ENCODE data around the gene UGT8.

The UGT8 gene

DNA sequence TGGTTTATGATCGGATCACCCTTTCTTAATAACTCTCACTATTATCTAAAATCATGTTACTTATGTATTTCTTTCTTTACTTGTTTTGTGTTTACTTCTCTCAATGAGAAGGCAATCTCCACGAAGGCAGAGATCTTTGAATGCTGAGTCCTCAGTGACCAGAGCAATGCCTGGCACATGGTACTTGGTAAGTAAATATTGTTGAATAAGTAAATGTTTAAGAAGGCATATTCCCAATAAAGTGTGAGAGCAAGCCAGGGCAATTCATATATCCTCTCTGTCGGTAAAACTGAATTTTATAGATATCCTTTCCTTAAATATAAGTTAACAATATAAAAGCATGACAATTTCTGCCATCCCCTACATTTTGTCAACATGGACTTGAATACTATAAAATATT is 94.4 kb downstream of the UGT8 start:
- no peaks in the 10 kb centered on the region for H3K9me3 ChIP-seq
- no peaks in the 10 kb centered on the region; the same call in 1 of the 2 replicates for H3K27me3 ChIP-seq
- no peak for DNase-seq
- TF ChIP-seq, protein P1, sequence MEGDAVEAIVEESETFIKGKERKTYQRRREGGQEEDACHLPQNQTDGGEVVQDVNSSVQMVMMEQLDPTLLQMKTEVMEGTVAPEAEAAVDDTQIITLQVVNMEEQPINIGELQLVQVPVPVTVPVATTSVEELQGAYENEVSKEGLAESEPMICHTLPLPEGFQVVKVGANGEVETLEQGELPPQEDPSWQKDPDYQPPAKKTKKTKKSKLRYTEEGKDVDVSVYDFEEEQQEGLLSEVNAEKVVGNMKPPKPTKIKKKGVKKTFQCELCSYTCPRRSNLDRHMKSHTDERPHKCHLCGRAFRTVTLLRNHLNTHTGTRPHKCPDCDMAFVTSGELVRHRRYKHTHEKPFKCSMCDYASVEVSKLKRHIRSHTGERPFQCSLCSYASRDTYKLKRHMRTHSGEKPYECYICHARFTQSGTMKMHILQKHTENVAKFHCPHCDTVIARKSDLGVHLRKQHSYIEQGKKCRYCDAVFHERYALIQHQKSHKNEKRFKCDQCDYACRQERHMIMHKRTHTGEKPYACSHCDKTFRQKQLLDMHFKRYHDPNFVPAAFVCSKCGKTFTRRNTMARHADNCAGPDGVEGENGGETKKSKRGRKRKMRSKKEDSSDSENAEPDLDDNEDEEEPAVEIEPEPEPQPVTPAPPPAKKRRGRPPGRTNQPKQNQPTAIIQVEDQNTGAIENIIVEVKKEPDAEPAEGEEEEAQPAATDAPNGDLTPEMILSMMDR (IDR thresholded peaks at IDR 0.05; ENCODE audit: low read depth, low read length), result no peak
- H3K36me3 ChIP-seq, result no peaks in the 10 kb centered on the region
- no peak overlapping the region for H3K4me3 ChIP-seq (ENCODE audit: low read depth, low read length)
- no peaks in the 10 kb centered on the region for H3K4me1 ChIP-seq

- TF ChIP-seq, protein P1 (IDR thresholded peaks at IDR 0.05; ENCODE audit: low read depth, low read length), result peak; percentile 64
These were observed 96.2 kb downstream of the UGT8 start for GRCh38 chr4:114694770-114695169.

DNA sequence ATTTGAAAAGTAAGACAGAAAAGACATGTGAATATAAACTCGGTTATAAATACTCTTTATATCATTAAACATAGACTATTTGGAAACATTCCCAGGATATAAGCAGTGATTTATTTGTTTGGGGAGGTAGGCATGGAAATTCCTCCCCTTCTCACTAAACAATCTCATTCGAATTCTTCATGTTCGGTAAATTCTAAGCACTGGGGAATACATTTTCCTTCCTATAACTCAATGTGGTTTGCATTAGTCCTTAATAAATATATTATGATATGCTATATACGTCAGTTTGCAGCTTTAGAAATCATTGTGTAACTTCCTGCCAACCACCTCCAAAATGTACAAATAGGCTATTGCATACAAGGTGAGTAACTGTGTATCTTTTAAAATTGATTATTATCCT is 99.6 kb downstream of the UGT8 start:
- Histone ChIP-seq H3K9me3 (no peaks in the 10 kb centered on the region), H3K27me3 (no peaks in the 10 kb centered on the region; the same call in 1 of the 2 replicates), H3K36me3 (no peaks in the 10 kb centered on the region), H3K4me1 (no peaks in the 10 kb centered on the region), H3K4me3 (ENCODE audit: low read depth, low read length) (no peak overlapping the region)
- TF ChIP-seq, protein P1 (IDR thresholded peaks at IDR 0.05; ENCODE audit: low read depth, low read length), result no peak
- no peak for DNase-seq

More at GRCh38 chr4:114694770-114695169, 96.2 kb downstream of the UGT8 start:
- no peaks in the 10 kb centered on the region for H3K36me3 ChIP-seq
- no peak for DNase-seq
- no peaks in the 10 kb centered on the region for H3K9me3 ChIP-seq
- H3K4me1 ChIP-seq, result no peaks in the 10 kb centered on the region
- no peaks in the 10 kb centered on the region; the same call in 1 of the 2 replicates for H3K27me3 ChIP-seq
- no peak overlapping the region for H3K4me3 ChIP-seq (ENCODE audit: low read depth, low read length)

- Histone ChIP-seq H3K27me3 (no peaks in the 10 kb centered on the region; the same call in 1 of the 2 replicates), H3K36me3 (no peaks in the 10 kb centered on the region), H3K4me3 (ENCODE audit: low read depth, low read length) (no peak overlapping the region), H3K9me3 (no peaks in the 10 kb centered on the region), H3K4me1 (no peaks in the 10 kb centered on the region)
- TF ChIP-seq, protein P1 (IDR thresholded peaks at IDR 0.05; ENCODE audit: low read depth, low read length), result no peak
- no peak for DNase-seq
These were observed 102.9 kb downstream of the UGT8 start for GRCh38 chr4:114701491-114701890.

DNA sequence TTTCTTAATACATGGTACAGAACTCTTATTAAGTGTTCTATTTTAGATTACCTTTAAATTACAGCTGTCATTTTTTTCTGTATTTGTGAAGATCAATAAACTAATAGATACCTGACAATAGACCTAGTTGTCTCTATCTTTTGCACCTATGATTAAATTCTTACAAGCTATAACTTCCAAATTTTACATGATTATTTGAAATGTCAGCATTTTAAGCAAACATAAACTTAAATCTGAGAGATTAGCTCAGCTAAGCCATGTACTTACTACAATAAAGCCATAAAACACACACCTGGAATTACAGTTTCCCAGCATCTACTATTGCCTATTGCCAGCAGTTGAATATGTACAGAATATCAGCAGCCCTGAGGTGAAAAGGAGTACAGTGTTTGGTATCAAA is 118.8 kb downstream of the UGT8 start:
- Histone ChIP-seq H3K4me1 (no peaks in the 10 kb centered on the region), H3K36me3 (no peaks in the 10 kb centered on the region), H3K9me3 (no peaks in the 10 kb centered on the region), H3K4me3 (ENCODE audit: low read depth, low read length) (no peak overlapping the region), H3K27me3 (no peaks in the 10 kb centered on the region)
- TF ChIP-seq, protein P1 (IDR thresholded peaks at IDR 0.05; ENCODE audit: low read depth, low read length), result no peak
- DNase-seq, result no peak

DNA sequence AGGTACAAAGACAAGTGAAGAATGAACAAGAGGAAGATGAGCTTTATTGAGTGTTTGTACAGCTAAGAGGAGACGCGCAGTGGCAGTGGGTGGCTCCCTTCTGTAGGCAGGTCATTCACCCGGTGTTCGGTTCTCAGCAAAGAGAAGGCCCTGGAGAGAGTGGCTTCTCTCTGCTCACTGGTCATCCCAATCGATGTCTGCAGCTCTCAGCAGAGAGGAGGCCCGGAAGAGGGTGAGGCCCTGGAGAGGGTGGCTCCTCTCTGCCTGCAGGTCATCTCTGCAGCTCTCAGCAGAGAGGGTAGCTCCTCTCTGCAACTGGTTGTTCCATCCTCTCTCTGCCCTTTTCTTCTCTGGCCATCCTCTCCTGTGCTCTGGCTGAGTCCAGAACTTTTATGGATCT is 126.5 kb downstream of the UGT8 start:
- H3K9me3 ChIP-seq, result no peaks in the 10 kb centered on the region
- TF ChIP-seq, protein P1 (IDR thresholded peaks at IDR 0.05; ENCODE audit: low read depth, low read length), result no peak

More for the DNA sequence above, 126.5 kb downstream of the UGT8 start:
- no peak for DNase-seq
- no peaks in the 10 kb centered on the region for H3K4me1 ChIP-seq
- H3K36me3 ChIP-seq, result no peaks in the 10 kb centered on the region
- no peak overlapping the region for H3K4me3 ChIP-seq (ENCODE audit: low read depth, low read length)
- no peaks in the 10 kb centered on the region for H3K27me3 ChIP-seq
